Astrocyte of the spinal cord (primary cell): ENCODE measurements around the gene TAX1BP1.
A peak's percentile ranks its signal among the peaks of the same experiment; 100 is the strongest.

ENCODE experiments used
- DNase-seq: peaks from one replicate; pipeline ENCODE4 v3.0.0; 2011; ENCODE audit warnings: low read depth, low spot score
- H3K4me3 ChIP-seq: 2 replicates; pipeline ENCODE4 v1.5.1; 2011; ENCODE audit warnings: low read depth, mild to moderate bottlenecking, low read length, moderate library complexity
- in situ Hi-C: cut with HindIII; loops from 2 replicates; pipeline ENCODE4 v1.10.0; 2017; ENCODE audit warnings: low sequenced_read_pairs
- TF ChIP-seq, protein P1 (sequence below): IDR thresholded peaks from 2 replicates; pipeline ENCODE4 v1.5.1; 2012; ENCODE audit warnings: low read depth, mild to moderate bottlenecking, low read length, inconsistent platforms

Gene TAX1BP1

DNA sequence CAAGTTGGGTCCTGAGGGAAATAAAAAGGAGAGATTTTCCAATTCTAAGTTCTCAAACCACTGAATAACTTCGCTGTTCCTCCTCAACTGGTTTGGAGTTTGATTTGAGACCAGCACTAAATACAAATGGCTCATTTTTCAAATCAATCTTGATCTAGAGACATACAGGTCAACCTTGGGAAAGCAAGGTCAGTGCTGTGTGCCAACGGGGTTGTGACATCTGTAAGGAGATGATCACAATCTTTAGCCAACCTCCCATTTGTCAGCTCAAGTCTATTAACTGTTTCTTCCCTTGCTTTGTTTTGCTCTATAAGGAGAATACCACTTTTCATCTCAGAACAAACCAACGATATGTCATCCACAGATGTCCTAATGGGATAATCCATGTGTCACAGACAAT is 131.1 kb downstream of the TAX1BP1 start:
- TF ChIP-seq, protein P1, sequence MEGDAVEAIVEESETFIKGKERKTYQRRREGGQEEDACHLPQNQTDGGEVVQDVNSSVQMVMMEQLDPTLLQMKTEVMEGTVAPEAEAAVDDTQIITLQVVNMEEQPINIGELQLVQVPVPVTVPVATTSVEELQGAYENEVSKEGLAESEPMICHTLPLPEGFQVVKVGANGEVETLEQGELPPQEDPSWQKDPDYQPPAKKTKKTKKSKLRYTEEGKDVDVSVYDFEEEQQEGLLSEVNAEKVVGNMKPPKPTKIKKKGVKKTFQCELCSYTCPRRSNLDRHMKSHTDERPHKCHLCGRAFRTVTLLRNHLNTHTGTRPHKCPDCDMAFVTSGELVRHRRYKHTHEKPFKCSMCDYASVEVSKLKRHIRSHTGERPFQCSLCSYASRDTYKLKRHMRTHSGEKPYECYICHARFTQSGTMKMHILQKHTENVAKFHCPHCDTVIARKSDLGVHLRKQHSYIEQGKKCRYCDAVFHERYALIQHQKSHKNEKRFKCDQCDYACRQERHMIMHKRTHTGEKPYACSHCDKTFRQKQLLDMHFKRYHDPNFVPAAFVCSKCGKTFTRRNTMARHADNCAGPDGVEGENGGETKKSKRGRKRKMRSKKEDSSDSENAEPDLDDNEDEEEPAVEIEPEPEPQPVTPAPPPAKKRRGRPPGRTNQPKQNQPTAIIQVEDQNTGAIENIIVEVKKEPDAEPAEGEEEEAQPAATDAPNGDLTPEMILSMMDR = no peak
- no peak overlapping the region for H3K4me3 ChIP-seq
- in situ Hi-C loops = no loop called here
- DNase-seq = no peak

- DNase-seq = no peak
- TF ChIP-seq, protein P1 = no peak
- in situ Hi-C loops = no loop called here
- H3K4me3 ChIP-seq = no peak overlapping the region
These were observed 131.9 kb downstream of the TAX1BP1 start for GRCh38 chr7:27871866-27872265.

- no peak overlapping the region for H3K4me3 ChIP-seq
- no peak for DNase-seq
- in situ Hi-C loops = no loop called here
- TF ChIP-seq, protein P1 = no peak
These were observed 132.7 kb downstream of the TAX1BP1 start for GRCh38 chr7:27872356-27873275.

- DNase-seq = peak; percentile 49
- TF ChIP-seq, protein P1 = no peak
- in situ Hi-C loops = no loop called here
- no peak overlapping the region for H3K4me3 ChIP-seq
These were observed 134.3 kb downstream of the TAX1BP1 start for GRCh38 chr7:27873981-27874957.

- in situ Hi-C loops = no loop called here
- TF ChIP-seq, protein P1 = no peak
- no peak overlapping the region for H3K4me3 ChIP-seq
These were observed 135.1 kb downstream of the TAX1BP1 start for GRCh38 chr7:27875061-27875460.

GRCh38 chr7:27875832-27876231 is 135.9 kb downstream of the TAX1BP1 start:
- no peak for DNase-seq
- in situ Hi-C loops = no loop called here
- TF ChIP-seq, protein P1 = no peak
- no peak overlapping the region for H3K4me3 ChIP-seq

More at GRCh38 chr7:27875061-27875460, 135.1 kb downstream of the TAX1BP1 start:
- DNase-seq = no peak
